Activated T-helper 2 cell treated with anti-CD3 and anti-CD28 coated beads, Interferon-gamma antibody, Interleukin-2, Interleukin-4, amounts not matched to agents 10 μg/mL and 5 μg/mL and 100 μg/mL, durations not matched to agents 14 hours and 24 hours and 36 hours (primary cell): ENCODE measurements around the gene CYBC1. TPM values are rescaled to one million over a fixed set of nuclear protein-coding genes. Genes with fewer than 3 reads are reported as not detected.

ENCODE experiments used
- DNase-seq: peaks from one replicate; pipeline ENCODE4 v3.0.0; 2021; ENCODE audit warnings: low spot score
- H3K27ac Mint-ChIP-seq: one replicate; pipeline ENCODE4 v1.8.0; 2021; ENCODE audit warnings: mixed read lengths
- H3K27me3 Mint-ChIP-seq: one replicate; pipeline ENCODE4 v1.8.0; 2021; ENCODE audit warnings: low read depth, mixed read lengths
- H3K36me3 Mint-ChIP-seq: one replicate; pipeline ENCODE4 v1.8.0; 2021; ENCODE audit warnings: low read depth, mixed read lengths
- H3K4me1 Mint-ChIP-seq: one replicate; pipeline ENCODE4 v1.8.0; 2021; ENCODE audit warnings: low read depth, mixed read lengths
- H3K4me3 Mint-ChIP-seq: one replicate; pipeline ENCODE4 v1.8.0; 2021; ENCODE audit warnings: low read depth, mild to moderate bottlenecking, moderate library complexity, mixed read lengths
- H3K9me3 Mint-ChIP-seq: one replicate; pipeline ENCODE4 v1.8.0; 2021; ENCODE audit warnings: mixed read lengths
- intact Hi-C: fragments of 100-400 bp; cut with micrococcal nuclease; formaldehyde crosslinking; loops from one replicate; pipeline ENCODE4 v1.15.1; 2023
- total RNA-seq: library from RNA; stranded (reverse); gene quantifications from 2 replicates; pipeline ENCODE4 v1.2.3, GENCODE V29; 2022

Gene CYBC1
- total RNA-seq, 1 donor from 2014 or later: 265 TPM

- intact Hi-C loops: no loop called here
- DNase-seq: no peak
- peaks cover 41% of the 10 kb centered on the region for H3K36me3 Mint-ChIP-seq
- no peaks in the 10 kb centered on the region for H3K9me3 Mint-ChIP-seq
- peaks cover 15% of the 10 kb centered on the region for H3K4me1 Mint-ChIP-seq
- no peaks in the 10 kb centered on the region for H3K27me3 Mint-ChIP-seq
- no peak overlapping the region for H3K4me3 Mint-ChIP-seq
- H3K27ac Mint-ChIP-seq: no peak overlapping the region
These were observed 39.4 kb upstream of the CYBC1 start for GRCh38 chr17:82489851-82490511.

DNA sequence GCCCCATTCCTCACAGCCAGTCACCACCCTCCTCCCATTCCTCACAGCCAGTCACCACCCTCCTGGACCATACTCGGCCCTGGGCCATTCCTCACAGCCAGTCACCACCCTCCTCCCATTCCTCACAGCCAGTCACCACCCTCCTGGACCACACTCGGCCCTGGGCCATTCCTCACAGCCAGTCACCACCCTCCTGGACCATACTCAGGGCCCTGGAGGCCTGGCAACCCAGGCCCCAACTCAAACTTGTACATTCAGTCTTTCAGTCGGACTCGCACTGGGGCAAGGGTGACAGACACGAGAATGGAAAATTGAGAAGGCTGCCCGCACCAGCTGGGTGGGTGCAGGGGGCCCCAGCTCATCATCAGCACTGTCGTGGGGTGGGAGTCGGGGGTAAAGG lies 38.6 kb upstream of the CYBC1 start:
- no peak overlapping the region for H3K4me3 Mint-ChIP-seq
- H3K27ac Mint-ChIP-seq: no peak overlapping the region
- no peaks in the 10 kb centered on the region for H3K27me3 Mint-ChIP-seq
- peaks cover 7% of the 10 kb centered on the region for H3K4me1 Mint-ChIP-seq
- intact Hi-C loops: no loop called here
- peaks cover 47% of the 10 kb centered on the region for H3K36me3 Mint-ChIP-seq
- no peaks in the 10 kb centered on the region for H3K9me3 Mint-ChIP-seq
- DNase-seq: no peak

- intact Hi-C loops: no loop called here
- Mint-ChIP-seq H3K27me3 (no peaks in the 10 kb centered on the region), H3K27ac (no peak overlapping the region), H3K4me1 (peaks cover 6% of the 10 kb centered on the region), H3K36me3 (peaks cover 55% of the 10 kb centered on the region), H3K4me3 (no peak overlapping the region), H3K9me3 (no peaks in the 10 kb centered on the region)
- DNase-seq: no peak
These were observed 37.4 kb upstream of the CYBC1 start for GRCh38 chr17:82487910-82488309.

GRCh38 chr17:82486231-82487094 lies 35.9 kb upstream of the CYBC1 start:
- DNase-seq: no peak
- Mint-ChIP-seq H3K27me3 (no peaks in the 10 kb centered on the region), H3K27ac (peak overlapping the region; percentile 28), H3K9me3 (no peaks in the 10 kb centered on the region), H3K36me3 (peaks cover 64% of the 10 kb centered on the region), H3K4me3 (no peak overlapping the region), H3K4me1 (peaks cover 6% of the 10 kb centered on the region)
- intact Hi-C loops: no loop called here

- H3K36me3 Mint-ChIP-seq: peaks cover 82% of the 10 kb centered on the region
- intact Hi-C loops: no loop called here
- no peaks in the 10 kb centered on the region for H3K27me3 Mint-ChIP-seq
These were observed 33.3 kb upstream of the CYBC1 start for GRCh38 chr17:82483836-82484235.

GRCh38 chr17:82483204-82483660 lies 32.7 kb upstream of the CYBC1 start:
- Mint-ChIP-seq H3K36me3 (peaks cover 77% of the 10 kb centered on the region), H3K4me1 (peaks cover 9% of the 10 kb centered on the region), H3K27me3 (no peaks in the 10 kb centered on the region), H3K9me3 (no peaks in the 10 kb centered on the region), H3K4me3 (no peak overlapping the region), H3K27ac (no peak overlapping the region)
- intact Hi-C loops: no loop called here
- no peak for DNase-seq

More at GRCh38 chr17:82483836-82484235, 33.3 kb upstream of the CYBC1 start:
- no peak overlapping the region for H3K4me3 Mint-ChIP-seq
- peaks cover 7% of the 10 kb centered on the region for H3K4me1 Mint-ChIP-seq
- H3K27ac Mint-ChIP-seq: no peak overlapping the region
- no peaks in the 10 kb centered on the region for H3K9me3 Mint-ChIP-seq
- DNase-seq: no peak

GRCh38 chr17:82480318-82480717 lies 29.8 kb upstream of the CYBC1 start:
- H3K9me3 Mint-ChIP-seq: no peaks in the 10 kb centered on the region
- peaks cover 11% of the 10 kb centered on the region for H3K4me1 Mint-ChIP-seq
- no peaks in the 10 kb centered on the region for H3K27me3 Mint-ChIP-seq
- H3K27ac Mint-ChIP-seq: no peak overlapping the region
- no peak for DNase-seq
- no peak overlapping the region for H3K4me3 Mint-ChIP-seq
- peaks cover 67% of the 10 kb centered on the region for H3K36me3 Mint-ChIP-seq
- intact Hi-C loops: no loop called here

DNA sequence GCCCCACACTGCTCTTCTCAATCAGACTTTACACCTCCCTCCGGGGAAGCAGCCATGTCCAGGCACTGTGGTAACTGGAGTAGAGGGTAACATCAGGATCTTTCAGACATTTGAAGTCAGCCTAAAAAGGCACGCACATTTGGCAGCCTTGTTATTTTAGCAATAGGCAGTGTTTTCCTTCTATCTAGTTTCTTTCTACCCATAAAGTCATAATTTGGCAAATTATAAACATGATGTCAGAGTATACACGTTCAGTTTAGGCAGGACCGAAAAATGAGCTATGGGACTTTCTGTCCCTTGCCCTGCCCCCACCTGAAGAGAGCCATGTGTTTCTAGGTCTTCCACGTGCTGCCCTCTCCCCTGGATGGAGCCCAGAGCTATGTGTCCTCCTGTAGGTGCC lies 29.1 kb upstream of the CYBC1 start:
- Mint-ChIP-seq H3K27ac (peak overlapping the region; percentile 16), H3K36me3 (peaks cover 65% of the 10 kb centered on the region), H3K27me3 (no peaks in the 10 kb centered on the region), H3K9me3 (no peaks in the 10 kb centered on the region), H3K4me1 (peaks cover 11% of the 10 kb centered on the region), H3K4me3 (no peak overlapping the region)
- no peak for DNase-seq
- intact Hi-C loops: no loop called here

- H3K36me3 Mint-ChIP-seq: peaks cover 61% of the 10 kb centered on the region
- intact Hi-C loops: no loop called here
- DNase-seq: no peak
- no peaks in the 10 kb centered on the region for H3K27me3 Mint-ChIP-seq
- H3K27ac Mint-ChIP-seq: no peak overlapping the region
- H3K4me3 Mint-ChIP-seq: no peak overlapping the region
- peaks cover 11% of the 10 kb centered on the region for H3K4me1 Mint-ChIP-seq
- H3K9me3 Mint-ChIP-seq: no peaks in the 10 kb centered on the region
These were observed 27.4 kb upstream of the CYBC1 start for GRCh38 chr17:82477934-82478333.

- intact Hi-C loops: no loop called here
- Mint-ChIP-seq H3K9me3 (no peaks in the 10 kb centered on the region), H3K27me3 (no peaks in the 10 kb centered on the region), H3K27ac (no peak overlapping the region), H3K4me1 (peaks cover 11% of the 10 kb centered on the region), H3K36me3 (peaks cover 57% of the 10 kb centered on the region), H3K4me3 (no peak overlapping the region)
- no peak for DNase-seq
These were observed 24.9 kb upstream of the CYBC1 start for GRCh38 chr17:82475458-82475857.

GRCh38 chr17:82474223-82475010 lies 23.9 kb upstream of the CYBC1 start:
- no peaks in the 10 kb centered on the region for H3K9me3 Mint-ChIP-seq
- no peak overlapping the region for H3K27ac Mint-ChIP-seq
- H3K27me3 Mint-ChIP-seq: no peaks in the 10 kb centered on the region
- DNase-seq: no peak
- peaks cover 54% of the 10 kb centered on the region for H3K36me3 Mint-ChIP-seq
- H3K4me1 Mint-ChIP-seq: peaks cover 11% of the 10 kb centered on the region
- intact Hi-C loops: no loop called here
- H3K4me3 Mint-ChIP-seq: no peak overlapping the region

GRCh38 chr17:82470065-82470464 lies 19.5 kb upstream of the CYBC1 start:
- no peaks in the 10 kb centered on the region for H3K9me3 Mint-ChIP-seq
- peaks cover 5% of the 10 kb centered on the region for H3K4me1 Mint-ChIP-seq
- intact Hi-C loops: no loop called here
- no peak overlapping the region for H3K4me3 Mint-ChIP-seq
- no peaks in the 10 kb centered on the region for H3K27me3 Mint-ChIP-seq
- H3K36me3 Mint-ChIP-seq: peaks cover 65% of the 10 kb centered on the region
- DNase-seq: no peak
- H3K27ac Mint-ChIP-seq: no peak overlapping the region
